Ovary (tissue), 3 donors: ENCODE results near the gene HMGB3.

Source experiments
- EP300 ChIP-seq: sonication (generic); formaldehyde crosslinking; IDR thresholded peaks from one replicate; pipeline ENCODE4 v1.6.1; 2017; ENCODE audit warnings: antibody characterized with exemption
- POLR2A ChIP-seq: fragments of 450-650 bp; IDR thresholded peaks from one replicate; pipeline ENCODE4 v1.6.1; 2017; ENCODE audit warnings: antibody characterized with exemption, mild to moderate bottlenecking, moderate library complexity
- TF ChIP-seq, protein P1 (sequence below), 3 donors: fragments of 450-650 bp in 2 of 3; fragments of 200-600 bp in 1 of 3; IDR thresholded peaks; one replicate each; pipeline versions ENCODE4 v1.5.1 to v1.8.0; 2016 to 2022; ENCODE audit warnings: antibody characterized with exemption in 3 of 3, mild to moderate bottlenecking in 1 of 3
- donor health status: DM: no; HTN: no; CAD: no.

DNA sequence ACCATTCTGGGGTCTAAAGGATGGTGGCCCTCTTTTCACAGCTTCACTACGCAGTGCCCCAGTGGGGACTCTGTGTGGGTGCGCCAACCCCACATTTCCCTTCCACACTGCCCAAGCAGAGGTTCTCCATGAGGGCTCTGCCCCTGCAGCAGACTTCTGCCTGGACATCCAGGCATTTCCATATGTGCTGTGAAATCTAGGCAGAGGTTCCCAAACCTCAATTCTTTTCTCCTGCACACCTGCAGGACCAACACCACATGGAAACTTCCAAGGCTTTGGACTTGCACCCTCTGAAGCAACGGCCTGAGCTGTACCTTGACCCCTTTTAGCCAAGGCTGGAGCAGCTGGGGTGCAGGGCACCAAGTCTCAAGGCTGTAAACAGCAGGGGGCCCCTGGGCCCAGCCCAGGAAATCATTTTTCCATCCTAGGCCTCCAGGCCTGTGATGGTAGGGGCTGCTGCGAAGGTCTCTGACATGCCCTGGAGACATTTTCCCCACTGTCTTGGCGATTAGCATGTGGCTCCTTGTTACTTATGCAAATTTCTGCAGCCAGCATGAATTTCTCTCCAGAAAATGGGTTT is 30.1 kb downstream of the HMGB3 start:
- TF ChIP-seq, protein P1, sequence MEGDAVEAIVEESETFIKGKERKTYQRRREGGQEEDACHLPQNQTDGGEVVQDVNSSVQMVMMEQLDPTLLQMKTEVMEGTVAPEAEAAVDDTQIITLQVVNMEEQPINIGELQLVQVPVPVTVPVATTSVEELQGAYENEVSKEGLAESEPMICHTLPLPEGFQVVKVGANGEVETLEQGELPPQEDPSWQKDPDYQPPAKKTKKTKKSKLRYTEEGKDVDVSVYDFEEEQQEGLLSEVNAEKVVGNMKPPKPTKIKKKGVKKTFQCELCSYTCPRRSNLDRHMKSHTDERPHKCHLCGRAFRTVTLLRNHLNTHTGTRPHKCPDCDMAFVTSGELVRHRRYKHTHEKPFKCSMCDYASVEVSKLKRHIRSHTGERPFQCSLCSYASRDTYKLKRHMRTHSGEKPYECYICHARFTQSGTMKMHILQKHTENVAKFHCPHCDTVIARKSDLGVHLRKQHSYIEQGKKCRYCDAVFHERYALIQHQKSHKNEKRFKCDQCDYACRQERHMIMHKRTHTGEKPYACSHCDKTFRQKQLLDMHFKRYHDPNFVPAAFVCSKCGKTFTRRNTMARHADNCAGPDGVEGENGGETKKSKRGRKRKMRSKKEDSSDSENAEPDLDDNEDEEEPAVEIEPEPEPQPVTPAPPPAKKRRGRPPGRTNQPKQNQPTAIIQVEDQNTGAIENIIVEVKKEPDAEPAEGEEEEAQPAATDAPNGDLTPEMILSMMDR (IDR thresholded peaks at IDR 0.05), result no peak
- TF ChIP-seq POLR2A (no peak), EP300 (no peak)
